ENCODE results near the gene ELF2.
"Not testable (repeated sequence)": the region's sequence is repeated elsewhere in the genome, so short reads cannot be mapped to it uniquely, and the experiment has no call there.

Gene ELF2

DNA sequence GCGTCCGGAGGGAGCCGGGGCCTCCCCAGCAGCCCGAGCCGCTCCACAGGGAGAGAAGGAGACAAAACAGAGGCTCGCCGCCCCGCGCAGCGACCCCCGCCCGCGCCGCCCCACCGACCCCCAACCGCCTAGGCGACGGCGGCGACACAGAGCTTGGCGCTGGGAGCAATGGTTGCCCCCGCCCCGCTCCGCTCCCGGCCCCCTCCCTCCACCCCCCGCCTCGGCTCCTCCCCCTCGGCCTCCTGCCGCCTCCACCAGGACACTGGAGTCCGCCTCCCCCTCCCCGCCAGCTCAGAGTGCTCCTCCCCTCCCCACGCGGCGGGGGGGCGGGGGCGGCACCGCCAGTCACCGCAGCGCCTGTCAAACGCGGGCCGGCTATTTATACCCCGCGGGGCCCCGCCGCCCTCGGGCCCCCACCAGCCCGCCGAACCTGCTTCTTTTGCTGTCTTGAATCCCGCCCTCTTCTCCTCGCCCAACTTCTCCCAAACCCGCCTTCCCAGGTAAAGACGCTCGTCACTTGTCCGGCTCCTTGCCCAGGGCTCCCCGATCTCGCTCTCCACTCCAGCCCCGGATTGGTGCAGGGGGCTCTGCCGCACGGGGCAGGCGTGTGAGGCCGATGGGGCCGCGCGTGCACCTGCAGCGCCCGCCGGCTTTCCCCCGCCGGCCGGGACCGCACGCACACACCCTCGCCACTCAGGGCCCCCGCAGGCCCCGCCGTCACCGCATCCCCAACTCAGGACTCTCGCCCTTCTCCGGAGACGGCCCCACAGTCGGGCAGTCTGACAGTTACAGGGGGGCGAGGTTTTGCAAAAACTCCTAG lies at the start of gene ELF2:
TSS of gene ELF2 (minus strand) at position 170 of the 820 bp plus-strand sequence. CDS start 39,517 bp downstream, outside the sequence.
- in situ Hi-C loops (cut with MboI; ENCODE audit: low sequenced_read_pairs), result no loop called here

DNA sequence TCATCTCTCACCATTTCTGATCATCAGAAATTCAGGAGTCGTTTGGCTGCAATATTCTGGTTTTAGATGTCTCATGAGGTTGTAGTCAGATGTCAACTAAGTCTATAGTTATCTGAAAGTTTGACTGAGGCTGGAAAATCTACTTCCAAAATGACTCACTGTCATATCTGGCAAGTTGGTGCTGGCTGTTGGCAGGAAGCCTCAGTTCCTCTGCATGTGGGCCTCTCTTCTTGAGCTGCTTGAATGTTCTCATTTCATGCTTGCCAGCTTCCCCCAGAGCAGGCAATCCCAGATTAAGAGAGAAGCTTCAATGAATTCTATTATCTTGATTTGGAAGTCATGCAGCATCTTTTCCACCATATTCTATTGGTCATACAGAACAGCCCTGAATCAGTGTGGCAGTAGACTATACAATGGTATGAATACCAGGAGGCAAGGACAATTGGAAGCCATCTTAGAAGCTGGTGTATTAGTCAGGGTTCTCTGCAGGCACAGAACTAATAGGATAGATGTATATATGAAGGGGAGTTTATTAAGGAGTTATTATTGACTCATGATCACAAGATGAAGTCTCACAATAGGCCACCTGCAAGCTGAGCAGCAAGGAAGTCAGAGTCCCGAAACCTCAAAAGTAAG lies 46.8 kb upstream of the ELF2 start:
- in situ Hi-C loops (cut with MboI; ENCODE audit: low sequenced_read_pairs), result no loop called here

- in situ Hi-C loops (cut with MboI; ENCODE audit: low sequenced_read_pairs), result no loop called here
Measured at GRCh38 chr4:139222215-139222614, 45.2 kb upstream of the ELF2 start.

- in situ Hi-C loops (cut with MboI; ENCODE audit: low sequenced_read_pairs), result no loop called here
Measured at GRCh38 chr4:139221687-139222086, 44.7 kb upstream of the ELF2 start.

- in situ Hi-C loops (cut with MboI; ENCODE audit: low sequenced_read_pairs), result no loop called here
Measured at GRCh38 chr4:139219450-139220055, 42.5 kb upstream of the ELF2 start.

GRCh38 chr4:139214039-139214534 lies 37.1 kb upstream of the ELF2 start:
- in situ Hi-C loops (cut with MboI; ENCODE audit: low sequenced_read_pairs), result no loop called here

- in situ Hi-C loops (cut with MboI; ENCODE audit: low sequenced_read_pairs), result not testable (repeated sequence)
Measured at GRCh38 chr4:139213633-139214032, 36.6 kb upstream of the ELF2 start.

DNA sequence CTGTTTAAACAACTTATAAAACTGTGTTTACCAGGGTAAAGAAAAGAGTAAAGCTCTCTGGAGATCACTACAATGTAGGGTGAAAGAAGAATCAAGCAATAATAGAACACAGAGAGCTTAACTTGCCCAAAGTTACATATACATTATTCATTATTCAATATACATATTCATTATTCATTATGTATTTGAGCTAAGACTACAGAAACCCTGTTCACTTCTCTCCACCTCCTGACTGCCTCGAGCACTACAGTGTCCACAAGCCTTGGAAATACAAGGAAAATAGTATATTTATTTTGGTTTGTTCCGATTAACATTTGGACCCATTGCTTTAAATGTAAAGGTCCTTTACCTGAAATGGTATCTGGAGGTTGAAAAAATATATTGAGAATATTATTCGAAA lies 35.9 kb upstream of the ELF2 start:
- in situ Hi-C loops (cut with MboI; ENCODE audit: low sequenced_read_pairs), result no loop called here

DNA sequence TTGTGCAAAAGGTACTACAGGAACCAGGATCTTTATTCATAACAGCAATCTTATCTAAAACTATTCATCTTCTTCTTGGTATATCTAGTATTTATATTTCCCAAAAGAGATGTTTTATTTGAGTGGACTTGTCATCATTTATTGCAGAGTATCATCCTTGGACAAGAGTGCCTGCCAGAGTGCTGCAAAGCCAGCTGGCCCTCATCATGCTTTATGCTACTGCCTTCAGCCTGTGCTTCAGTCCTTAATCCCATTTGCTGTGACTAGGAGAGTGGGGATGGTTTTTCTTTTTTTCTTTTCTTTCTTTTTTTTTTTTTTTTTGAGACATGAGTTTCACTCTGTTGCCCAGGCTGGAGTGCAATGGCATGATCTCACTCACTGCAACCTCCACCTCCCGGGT lies 33.5 kb upstream of the ELF2 start:
- in situ Hi-C loops (cut with MboI; ENCODE audit: low sequenced_read_pairs), result no loop called here

DNA sequence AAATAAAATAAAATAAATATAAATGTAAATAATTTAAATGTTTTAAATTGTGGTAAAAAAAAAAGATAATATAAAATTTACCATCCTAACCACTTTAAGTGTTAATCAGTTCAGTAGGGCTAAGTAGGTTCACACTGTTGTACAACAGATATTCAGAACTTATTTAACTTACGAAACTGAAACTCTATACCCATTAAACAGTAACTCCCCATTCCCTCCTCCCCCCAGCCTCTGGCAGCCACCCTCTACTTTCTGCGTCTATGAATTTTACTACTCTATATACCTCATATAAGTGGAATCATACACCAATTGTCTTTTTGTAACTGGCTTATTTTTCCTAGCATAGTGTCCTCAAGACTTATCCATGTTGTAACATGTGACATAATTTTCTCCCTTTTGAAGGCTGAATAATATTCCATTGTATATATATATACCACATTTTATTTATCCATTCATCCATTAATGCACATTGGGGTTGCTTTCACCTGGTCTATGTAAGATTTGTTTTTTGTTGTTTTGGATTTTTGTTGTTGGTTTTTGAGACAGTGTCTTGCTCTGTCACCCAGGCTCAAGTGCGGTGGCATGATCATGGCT lies 32.5 kb upstream of the ELF2 start:
- in situ Hi-C loops (cut with MboI; ENCODE audit: low sequenced_read_pairs), result no loop called here

GRCh38 chr4:139208404-139208945 lies 31.5 kb upstream of the ELF2 start:
- in situ Hi-C loops (cut with MboI; ENCODE audit: low sequenced_read_pairs), result no loop called here

GRCh38 chr4:139207873-139208403 lies 30.9 kb upstream of the ELF2 start:
- in situ Hi-C loops (cut with MboI; ENCODE audit: low sequenced_read_pairs), result no loop called here

- in situ Hi-C loops (cut with MboI; ENCODE audit: low sequenced_read_pairs), result no loop called here
Measured at GRCh38 chr4:139207247-139207646, 30.2 kb upstream of the ELF2 start.

DNA sequence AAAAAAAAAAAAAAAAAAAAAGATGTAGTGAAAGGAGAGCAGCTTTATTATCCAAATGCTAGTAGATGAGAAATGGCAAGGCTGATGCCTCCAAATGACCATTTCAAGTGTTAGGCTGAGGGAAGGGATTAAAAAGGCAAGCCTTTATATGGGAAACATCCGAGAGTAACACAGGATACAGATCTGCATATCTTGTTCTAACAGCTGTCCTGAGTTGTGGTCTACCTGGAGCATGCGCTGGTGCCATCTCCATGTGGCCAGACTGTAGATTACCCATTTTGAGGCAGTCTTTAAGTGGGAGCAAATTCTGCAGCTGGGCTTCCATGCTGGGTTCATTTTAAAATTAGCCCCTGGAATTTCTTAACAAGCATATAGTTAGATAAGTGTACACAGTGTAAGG lies 26.0 kb upstream of the ELF2 start:
- in situ Hi-C loops (cut with MboI; ENCODE audit: low sequenced_read_pairs), result no loop called here

DNA sequence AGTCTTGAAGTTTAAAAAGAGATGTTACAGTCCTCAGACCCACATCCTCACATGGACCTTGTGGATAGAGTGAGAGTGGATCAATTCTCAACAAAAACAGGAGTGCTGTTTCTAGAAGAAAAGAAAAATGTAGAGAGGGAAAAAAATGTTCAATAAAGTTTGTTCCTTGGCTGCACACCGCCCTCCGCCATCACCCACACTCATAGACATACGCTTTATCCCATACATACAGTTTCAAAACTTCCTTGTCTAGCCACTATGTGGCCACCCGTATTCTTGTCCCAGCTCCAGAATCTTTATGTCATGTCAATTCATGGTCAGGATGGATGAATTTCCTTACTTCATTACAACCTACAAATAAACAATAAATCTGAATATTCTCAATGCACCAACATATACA lies 23.5 kb upstream of the ELF2 start:
- in situ Hi-C loops (cut with MboI; ENCODE audit: low sequenced_read_pairs), result no loop called here

DNA sequence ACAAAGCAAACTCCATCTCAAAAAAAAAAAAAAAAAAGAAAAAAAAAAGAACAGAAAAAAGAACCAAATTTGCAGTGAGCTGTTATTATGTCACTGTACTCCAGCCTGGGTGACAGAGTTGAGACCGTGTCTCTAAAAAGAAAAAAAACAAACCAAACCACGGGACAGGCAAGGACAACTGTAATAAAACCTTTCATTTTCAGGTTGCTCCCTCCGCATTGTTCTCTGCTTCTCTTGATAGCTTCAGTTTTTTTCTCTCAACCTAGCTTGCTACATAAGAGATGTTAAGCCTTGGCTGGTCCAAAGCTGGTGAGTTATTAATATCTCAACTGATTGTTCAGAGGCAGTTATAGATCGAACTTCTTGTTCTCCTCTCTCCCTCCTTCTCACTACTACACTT lies 23.1 kb upstream of the ELF2 start:
- in situ Hi-C loops (cut with MboI; ENCODE audit: low sequenced_read_pairs), result no loop called here

- in situ Hi-C loops (cut with MboI; ENCODE audit: low sequenced_read_pairs), result not testable (repeated sequence)
Measured at GRCh38 chr4:139197214-139197613, 20.2 kb upstream of the ELF2 start.

GRCh38 chr4:139196462-139196861 lies 19.4 kb upstream of the ELF2 start:
- in situ Hi-C loops (cut with MboI; ENCODE audit: low sequenced_read_pairs), result no loop called here

GRCh38 chr4:139191373-139191772 lies 14.4 kb upstream of the ELF2 start:
- in situ Hi-C loops (cut with MboI; ENCODE audit: low sequenced_read_pairs), result no loop called here

GRCh38 chr4:139189972-139190371 lies 13.0 kb upstream of the ELF2 start:
- in situ Hi-C loops (cut with MboI; ENCODE audit: low sequenced_read_pairs), result no loop called here

GRCh38 chr4:139189417-139189749 lies 12.4 kb upstream of the ELF2 start:
- in situ Hi-C loops (cut with MboI; ENCODE audit: low sequenced_read_pairs), result no loop called here
